Lower leg skin (tissue), 3 donors: Measurements from ENCODE around the gene E2F1.

Source experiments
- CTCF ChIP-seq, 3 donors: fragments of 450-650 bp; IDR thresholded peaks; one replicate each; pipeline ENCODE4 v1.5.1; 2016; ENCODE audit warnings: antibody characterized with exemption in 3 of 3, mild to moderate bottlenecking in 3 of 3, moderate library complexity in 2 of 3
- POLR2A ChIP-seq, 2 donors: fragments of 450-650 bp; IDR thresholded peaks; one replicate each; pipeline ENCODE4 v1.6.1; 2016 to 2017; ENCODE audit warnings: antibody characterized with exemption in 2 of 2, mild to moderate bottlenecking in 1 of 2, moderate library complexity in 1 of 2

GRCh38 chr20:33663161-33664084 is 22.8 kb downstream of the E2F1 start:
- TF ChIP-seq CTCF (IDR thresholded peaks at IDR 0.05) (no peak), POLR2A (IDR thresholded peaks at IDR 0.05) (peak in 1 of 2 donors; percentile 45)
